GM21367 (cell line): ENCODE measurements around the gene RFT1.
A peak's percentile ranks its signal among the peaks of the same experiment; 100 is the strongest.
"Not testable (repeated sequence)": the region's sequence is repeated elsewhere in the genome, so short reads cannot be mapped to it uniquely, and the experiment has no call there.

Source experiments
- ATAC-seq: cut with Tn5 transposase; IDR thresholded peaks from one replicate; pipeline ENCODE4 v1.9.1; 2021; ENCODE audit not compliant: unreplicated experiment

RFT1 gene

GRCh38 chr3:53163444-53164387, 33.5 kb upstream of the RFT1 start:
- ATAC-seq, result no peak

- peak; percentile 28 for ATAC-seq
Measured at GRCh38 chr3:53162672-53163443, 32.6 kb upstream of the RFT1 start.

- ATAC-seq, result no peak
Measured at GRCh38 chr3:53161820-53162671, 31.8 kb upstream of the RFT1 start.

- no peak for ATAC-seq
Measured at GRCh38 chr3:53161450-53161819, 31.2 kb upstream of the RFT1 start.

GRCh38 chr3:53160660-53161449, 30.6 kb upstream of the RFT1 start, which contains the start of gene PRKCD:
Gene PRKCD (plus strand): TSS chr3:53161209. CDS start chr3:53178423, 17,214 bp downstream.
- peak; percentile 41 for ATAC-seq

- ATAC-seq, result no peak
Measured at GRCh38 chr3:53160061-53160659, 29.9 kb upstream of the RFT1 start.

GRCh38 chr3:53159156-53160060, 29.2 kb upstream of the RFT1 start:
- ATAC-seq, result no peak

GRCh38 chr3:53158765-53159155, 28.5 kb upstream of the RFT1 start:
- ATAC-seq, result no peak

- no peak for ATAC-seq
Measured at GRCh38 chr3:53157974-53158580, 27.8 kb upstream of the RFT1 start.

GRCh38 chr3:53156368-53156834, 26.2 kb upstream of the RFT1 start:
- ATAC-seq, result no peak

GRCh38 chr3:53155760-53156159, 25.5 kb upstream of the RFT1 start:
- no peak for ATAC-seq

- no peak for ATAC-seq
Measured at GRCh38 chr3:53154881-53155285, 24.6 kb upstream of the RFT1 start.

- ATAC-seq, result no peak
Measured at GRCh38 chr3:53153980-53154379, 23.7 kb upstream of the RFT1 start.

- no peak for ATAC-seq
Measured at GRCh38 chr3:53153264-53153823, 23.1 kb upstream of the RFT1 start.

- ATAC-seq, result no peak
Measured at GRCh38 chr3:53151870-53152660, 21.8 kb upstream of the RFT1 start.

GRCh38 chr3:53151465-53151864, 21.2 kb upstream of the RFT1 start:
- no peak for ATAC-seq

GRCh38 chr3:53151086-53151438, 20.8 kb upstream of the RFT1 start:
- not testable (repeated sequence) for ATAC-seq
